B cell (primary cell): ENCODE data around the gene PYGL. TPM values are rescaled to one million over a fixed set of nuclear protein-coding genes. Genes with fewer than 3 reads are reported as not detected.

Source experiments
- ATAC-seq: fragments of 200-7000 bp; cut with Tn5 transposase; one replicate; pipeline ENCODE4 v1.10.0; 2021; ENCODE audit warnings: low read depth, mild to moderate bottlenecking, moderate number of reproducible peaks, moderate library complexity
- CTCF ChIA-PET: fragments of 350-600 bp; sonication (Branson Sonifier 250); formaldehyde crosslinking; loops from one replicate; lab custom pipeline; 2021; ENCODE audit warnings: antibody characterized with exemption, inconsistent platforms; lab: Charles Lee
- POLR2A ChIA-PET: fragments of 350-600 bp; sonication (Branson Sonifier 250); formaldehyde crosslinking; loops from one replicate; lab custom pipeline; 2021; ENCODE audit warnings: antibody characterized with exemption; lab: Charles Lee
- DNase-seq: peaks from one replicate; pipeline ENCODE4 v3.0.0; 2013
- H2AFZ ChIP-seq: 2 replicates; pipeline ENCODE4 v1.6.1; 2012; ENCODE audit warnings: mild to moderate bottlenecking, low read depth, low read length; ENCODE audit not compliant: insufficient read depth, poor library complexity, severe bottlenecking
- H3K27ac ChIP-seq, 2 donors: 1 replicate in 1 of 2; 2 replicates in 1 of 2; pipeline ENCODE4 v1.5.1; 2012 to 2013; ENCODE audit warnings: low read length in 2 of 2, mild to moderate bottlenecking in 2 of 2, moderate library complexity in 1 of 2
- H3K27me3 ChIP-seq, 4 experiments: fragments of 200-600 bp in 1 of 4; sonication (generic) in 1 of 4; replicated peaks in 1 of 4; 1 replicate in 2 of 4; 2 replicates in 2 of 4; pipeline versions ENCODE4 v1.6.1 to v1.7.0; 2013 to 2016; ENCODE audit warnings: low read length in 3 of 4, mild to moderate bottlenecking in 2 of 4, mixed read lengths in 1 of 4, moderate library complexity in 1 of 4; ENCODE audit not compliant: insufficient read depth in 4 of 4, control insufficient read depth in 3 of 4; ENCODE audit errors: control extremely low read depth in 1 of 4
- H3K36me3 ChIP-seq, 2 experiments: replicated peaks in 1 of 2; 1 replicate in 1 of 2; 2 replicates in 1 of 2; pipeline versions ENCODE4 v1.6.1 to v1.7.1; 2013; ENCODE audit warnings: low read length in 1 of 2; ENCODE audit not compliant: insufficient read depth in 2 of 2, control insufficient read depth in 1 of 2; ENCODE audit errors: control extremely low read depth in 1 of 2, extremely low read depth in 1 of 2
- H3K4me1 ChIP-seq, 2 donors: fragments of 200-600 bp in 1 of 2; sonication (generic) in 1 of 2; 1 replicate in 1 of 2; 2 replicates in 1 of 2; pipeline versions ENCODE4 v1.5.1 to v1.6.1; 2013 to 2017; ENCODE audit warnings: low read length in 2 of 2; ENCODE audit not compliant: control insufficient read depth in 2 of 2, insufficient read depth in 2 of 2
- H3K4me2 ChIP-seq: replicated peaks from 2 replicates; pipeline ENCODE3; 2012; ENCODE audit warnings: mild to moderate bottlenecking, low read depth, low read length; ENCODE audit not compliant: poor library complexity, severe bottlenecking
- H3K4me3 ChIP-seq, 5 experiments: fragments of 200-600 bp in 1 of 5; sonication (generic) in 1 of 5; 1 replicate in 3 of 5; 2 replicates in 2 of 5; pipeline versions ENCODE4 v1.5.1 to v1.7.0; 2011 to 2016; ENCODE audit warnings: low read length in 4 of 5, mild to moderate bottlenecking in 4 of 5, low read depth in 2 of 5, control low read depth in 1 of 5, moderate library complexity in 1 of 5; ENCODE audit not compliant: insufficient read depth in 1 of 5; ENCODE audit errors: control extremely low read depth in 1 of 5, extremely low read depth in 1 of 5
- H3K79me2 ChIP-seq: fragments of 200-600 bp; sonication (generic); one replicate; pipeline ENCODE4 v1.6.0; 2016; ENCODE audit warnings: low read length; ENCODE audit not compliant: control insufficient read depth, insufficient read depth
- H3K9ac ChIP-seq: fragments of 200-600 bp; sonication (generic); 2 replicates; pipeline ENCODE4 v1.6.1; 2017; ENCODE audit warnings: mild to moderate bottlenecking, low read length, moderate library complexity
- H3K9me3 ChIP-seq, 3 donors: one replicate each; pipeline versions ENCODE4 v1.6.1 to v1.7.1; 2013; ENCODE audit warnings: low read length in 2 of 3; ENCODE audit not compliant: control insufficient read depth in 2 of 3, insufficient read depth in 1 of 3; ENCODE audit errors: control extremely low read depth in 1 of 3
- H4K20me1 ChIP-seq: 2 replicates; pipeline ENCODE4 v1.6.0; 2012; ENCODE audit warnings: mild to moderate bottlenecking, low read length; ENCODE audit not compliant: insufficient read depth, control insufficient read depth, poor library complexity, severe bottlenecking
- H3K27ac Mint-ChIP-seq: one replicate; pipeline ENCODE4 v1.8.0; 2021; ENCODE audit warnings: mixed read lengths
- H3K27me3 Mint-ChIP-seq: one replicate; pipeline ENCODE4 v1.8.0; 2021; ENCODE audit warnings: mixed read lengths
- H3K4me1 Mint-ChIP-seq: one replicate; pipeline ENCODE4 v1.8.0; 2021; ENCODE audit warnings: mixed read lengths
- H3K4me3 Mint-ChIP-seq: one replicate; pipeline ENCODE4 v1.8.0; 2021; ENCODE audit warnings: mixed read lengths
- H3K9me3 Mint-ChIP-seq: one replicate; pipeline ENCODE4 v1.8.0; 2022; ENCODE audit warnings: mixed read lengths; ENCODE audit not compliant: insufficient read depth
- EZH2 ChIP-seq: IDR thresholded peaks from 2 replicates; pipeline ENCODE4 v1.6.1; 2012; ENCODE audit warnings: borderline replicate concordance, low read depth, mild to moderate bottlenecking, moderate library complexity, low read length; ENCODE audit not compliant: insufficient read depth, poor library complexity, severe bottlenecking
- WGBS: methylation state at CpG from one replicate; pipeline ENCODE4 v1.1.5; 2013; ENCODE audit warnings: missing lambda C conversion rate; ENCODE audit not compliant: insufficient coverage; 5-methylcytosine and 5-hydroxymethylcytosine counted together
- intact Hi-C: fragments of 100-400 bp; cut with micrococcal nuclease; formaldehyde crosslinking; loops from one replicate; pipeline ENCODE4 v1.10.0; 2022
- polyA plus RNA-seq: library from polyadenylated mRNA; depleted of rRNA; stranded (reverse); fragments of >200 nt; gene quantifications from 2 replicates; pipeline ENCODE4 v1.2.3, GENCODE V29; 2012
- total RNA-seq, 2 donors: library from RNA; stranded (reverse); fragments of 120-200 nt in 1 of 2; gene quantifications; 1 replicate in 1 of 2; 2 replicates in 1 of 2; pipeline versions ENCODE4 v1.2.3 to v1.2.4, GENCODE V29; 2013 to 2022

Gene PYGL
- total and polyA plus RNA-seq, 2 donors (not counting 1 experiment from before 2014, with no cell fraction given): 0.60 to 0.64 TPM

DNA sequence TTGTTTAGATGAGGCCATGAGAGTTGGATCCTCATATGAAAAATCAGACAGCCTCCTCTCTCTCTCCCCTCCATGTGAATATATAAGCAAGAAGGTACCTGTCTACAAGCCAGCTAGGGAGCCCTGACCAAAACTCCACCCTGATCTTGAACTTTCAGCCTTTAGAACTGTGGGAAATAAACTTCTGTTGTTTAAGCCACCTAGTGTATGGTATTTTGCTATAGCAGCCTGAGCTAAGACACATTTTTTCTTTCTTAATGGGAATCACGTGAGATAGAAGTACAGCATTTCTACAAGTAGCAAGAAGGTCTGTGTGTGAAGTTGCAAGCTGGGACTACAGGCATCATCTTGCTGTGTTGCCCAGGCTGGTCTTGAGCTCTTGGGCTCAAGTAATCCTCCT, 88.7 kb downstream of the PYGL start:
- no peak overlapping the region for H3K4me3 Mint-ChIP-seq
- H3K4me2 ChIP-seq: no peak overlapping the region
- no peaks in the 10 kb centered on the region for H3K36me3 ChIP-seq
- intact Hi-C loops: no loop called here
- H4K20me1 ChIP-seq: no peaks in the 10 kb centered on the region
- ChIA-PET POLR2A (no interaction called here), CTCF (interaction anchor here (1.0 to 1.7 kb wide), 4 partner anchors 10 to 99 kb away, joined by 3 to 5 read pairs (median 4); no protein-coding TSS in a partner anchor)
- no peaks in the 10 kb centered on the region for H3K27me3 Mint-ChIP-seq
- WGBS: no CpG with 5 or more reads among the region's 1 CpG
- H3K9me3 ChIP-seq: no peaks in the 10 kb centered on the region
- no peaks in the 10 kb centered on the region for H3K79me2 ChIP-seq
- H3K9ac ChIP-seq: no peak overlapping the region
- no peak overlapping the region for H3K27ac ChIP-seq
- H3K4me3 ChIP-seq: no peak overlapping the region
- ATAC-seq: no peak
- H3K9me3 Mint-ChIP-seq: no peaks in the 10 kb centered on the region
- H3K27ac Mint-ChIP-seq: no peak overlapping the region
- peaks cover 9 to 14% of the 10 kb centered on the region in 2 donors for H3K4me1 ChIP-seq
- DNase-seq: no peak
- no peaks in the 10 kb centered on the region for H3K27me3 ChIP-seq
- no peak overlapping the region for H2AFZ ChIP-seq
- H3K4me1 Mint-ChIP-seq: peaks cover 13% of the 10 kb centered on the region
- no peak for TF ChIP-seq EZH2

Other genes starting within 250 kb of the PYGL start
- 211 and 219 TPM in 2 replicates for gene NIN, start 113.3 kb downstream of the PYGL start, total RNA-seq
- 25.4 and 46.2 TPM in 2 replicates for gene NIN, start 113.3 kb downstream of the PYGL start, polyA plus RNA-seq
- gene ABHD12B, start 72.4 kb downstream of the PYGL start, total RNA-seq: not detected in 2 replicates
- not detected in 2 replicates for gene ABHD12B, start 72.4 kb downstream of the PYGL start, polyA plus RNA-seq
- 0.32 TPM in 2 replicates for gene TRIM9, start 150.6 kb upstream of the PYGL start, total RNA-seq
- gene TRIM9, start 150.6 kb upstream of the PYGL start, polyA plus RNA-seq: 0.12 and 0.24 TPM in 2 replicates